Measurements from ENCODE around the gene SNAPC4.

SNAPC4 gene, protein sequence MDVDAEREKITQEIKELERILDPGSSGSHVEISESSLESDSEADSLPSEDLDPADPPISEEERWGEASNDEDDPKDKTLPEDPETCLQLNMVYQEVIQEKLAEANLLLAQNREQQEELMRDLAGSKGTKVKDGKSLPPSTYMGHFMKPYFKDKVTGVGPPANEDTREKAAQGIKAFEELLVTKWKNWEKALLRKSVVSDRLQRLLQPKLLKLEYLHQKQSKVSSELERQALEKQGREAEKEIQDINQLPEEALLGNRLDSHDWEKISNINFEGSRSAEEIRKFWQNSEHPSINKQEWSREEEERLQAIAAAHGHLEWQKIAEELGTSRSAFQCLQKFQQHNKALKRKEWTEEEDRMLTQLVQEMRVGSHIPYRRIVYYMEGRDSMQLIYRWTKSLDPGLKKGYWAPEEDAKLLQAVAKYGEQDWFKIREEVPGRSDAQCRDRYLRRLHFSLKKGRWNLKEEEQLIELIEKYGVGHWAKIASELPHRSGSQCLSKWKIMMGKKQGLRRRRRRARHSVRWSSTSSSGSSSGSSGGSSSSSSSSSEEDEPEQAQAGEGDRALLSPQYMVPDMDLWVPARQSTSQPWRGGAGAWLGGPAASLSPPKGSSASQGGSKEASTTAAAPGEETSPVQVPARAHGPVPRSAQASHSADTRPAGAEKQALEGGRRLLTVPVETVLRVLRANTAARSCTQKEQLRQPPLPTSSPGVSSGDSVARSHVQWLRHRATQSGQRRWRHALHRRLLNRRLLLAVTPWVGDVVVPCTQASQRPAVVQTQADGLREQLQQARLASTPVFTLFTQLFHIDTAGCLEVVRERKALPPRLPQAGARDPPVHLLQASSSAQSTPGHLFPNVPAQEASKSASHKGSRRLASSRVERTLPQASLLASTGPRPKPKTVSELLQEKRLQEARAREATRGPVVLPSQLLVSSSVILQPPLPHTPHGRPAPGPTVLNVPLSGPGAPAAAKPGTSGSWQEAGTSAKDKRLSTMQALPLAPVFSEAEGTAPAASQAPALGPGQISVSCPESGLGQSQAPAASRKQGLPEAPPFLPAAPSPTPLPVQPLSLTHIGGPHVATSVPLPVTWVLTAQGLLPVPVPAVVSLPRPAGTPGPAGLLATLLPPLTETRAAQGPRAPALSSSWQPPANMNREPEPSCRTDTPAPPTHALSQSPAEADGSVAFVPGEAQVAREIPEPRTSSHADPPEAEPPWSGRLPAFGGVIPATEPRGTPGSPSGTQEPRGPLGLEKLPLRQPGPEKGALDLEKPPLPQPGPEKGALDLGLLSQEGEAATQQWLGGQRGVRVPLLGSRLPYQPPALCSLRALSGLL (N-terminal part only)

DNA sequence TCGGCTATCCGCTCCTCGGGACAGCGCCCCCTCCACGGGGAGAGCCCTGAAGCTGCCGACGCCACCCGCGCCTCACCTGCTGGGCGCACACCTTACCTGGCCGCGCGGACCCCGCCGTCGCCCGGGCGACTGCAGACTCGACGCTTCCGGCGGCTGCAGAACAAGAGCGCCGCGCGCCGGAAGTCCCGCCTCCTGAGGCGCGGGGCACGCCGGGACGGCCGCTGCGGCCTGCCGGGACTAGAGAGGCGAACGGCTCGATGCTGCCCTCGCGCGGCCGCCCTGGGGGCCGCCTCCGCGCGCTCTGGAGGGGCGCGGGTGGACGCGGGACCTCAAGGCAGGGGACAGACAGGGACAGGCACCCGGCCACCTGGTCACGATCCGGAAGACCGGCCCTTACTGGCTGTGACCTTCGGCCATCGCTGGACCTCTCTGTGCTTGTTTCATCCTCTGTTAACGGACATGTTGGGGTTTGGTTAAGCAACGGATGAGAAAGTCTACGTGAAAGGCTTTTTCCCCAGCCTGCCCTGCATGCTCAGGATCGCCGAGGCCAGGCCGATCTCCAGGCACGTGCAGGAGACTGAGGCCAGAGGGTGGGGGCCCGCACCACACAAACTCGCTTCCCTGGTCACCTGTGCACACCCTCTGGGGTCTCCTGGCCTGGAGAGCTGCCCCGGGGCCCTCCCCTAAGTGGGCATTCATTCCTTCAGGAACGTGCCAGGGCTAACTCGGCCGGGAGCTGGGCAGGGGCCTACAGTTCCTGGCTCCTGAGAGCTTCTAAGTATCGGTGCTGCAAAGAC is at the start of gene SNAPC4:
SNAPC4 (minus strand) TSS at position 133 of the 797 bp plus-strand sequence. CDS start 1,742 bp downstream, outside the sequence.
- no peak within 1 kb of the TSS for H3K27ac ChIP-seq (ENCODE audit: low read length)
- DNase-seq (ENCODE audit: low read depth, low spot score), result peak; percentile 76
- no CpG with 5 or more reads among the region's 71 CpGs for WGBS (ENCODE audit: insufficient coverage, insufficient read length)
- H3K27me3 ChIP-seq (ENCODE audit: control insufficient read depth, insufficient read depth, low read length), result no peaks in the 10 kb centered on the region
- no peaks in the 10 kb centered on the region for H3K9me3 ChIP-seq (ENCODE audit: control insufficient read depth, insufficient read depth, low read length)
- H3K36me3 ChIP-seq (ENCODE audit: control insufficient read depth, insufficient read depth, low read length), result peaks cover 38% of the 10 kb centered on the region
- no peaks in the 10 kb centered on the region for H3K4me1 ChIP-seq (ENCODE audit: control insufficient read depth, insufficient read depth, low read length)
- H3K4me3 ChIP-seq (ENCODE audit: low read length), result peak within 1 kb of the TSS; percentile 85

DNA sequence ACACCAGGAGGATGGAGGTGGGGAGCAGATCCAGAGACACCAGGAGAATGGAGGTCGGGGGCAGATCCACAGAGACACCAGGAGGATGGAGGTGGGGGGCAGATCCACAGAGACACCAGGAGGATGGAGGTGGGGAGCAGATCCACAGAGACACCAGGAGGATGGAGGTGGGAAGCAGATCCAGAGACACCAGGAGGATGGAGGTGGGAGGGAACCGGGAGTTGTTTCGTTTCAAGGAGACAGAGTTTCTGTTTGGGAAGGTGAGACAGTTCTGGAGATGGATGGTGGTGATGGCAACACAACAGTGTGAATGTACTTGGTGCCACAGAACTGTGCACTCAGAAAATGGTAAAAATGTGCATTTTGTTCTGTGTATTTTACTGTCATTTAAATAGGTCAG is 48.7 kb upstream of the SNAPC4 start:
- no peaks in the 10 kb centered on the region for H3K27me3 ChIP-seq (ENCODE audit: control insufficient read depth, insufficient read depth, low read length)
- H3K9me3 ChIP-seq (ENCODE audit: control insufficient read depth, insufficient read depth, low read length), result no peaks in the 10 kb centered on the region
- no peak for DNase-seq (ENCODE audit: low read depth, low spot score)
- no CpG with 5 or more reads among the region's 3 CpGs for WGBS (ENCODE audit: insufficient coverage, insufficient read length)
- H3K4me1 ChIP-seq (ENCODE audit: control insufficient read depth, insufficient read depth, low read length), result no peaks in the 10 kb centered on the region
- H3K36me3 ChIP-seq (ENCODE audit: control insufficient read depth, insufficient read depth, low read length), result peaks cover 36% of the 10 kb centered on the region
- no peak overlapping the region for H3K27ac ChIP-seq (ENCODE audit: low read length)
- H3K4me3 ChIP-seq (ENCODE audit: low read length), result no peak overlapping the region

DNA sequence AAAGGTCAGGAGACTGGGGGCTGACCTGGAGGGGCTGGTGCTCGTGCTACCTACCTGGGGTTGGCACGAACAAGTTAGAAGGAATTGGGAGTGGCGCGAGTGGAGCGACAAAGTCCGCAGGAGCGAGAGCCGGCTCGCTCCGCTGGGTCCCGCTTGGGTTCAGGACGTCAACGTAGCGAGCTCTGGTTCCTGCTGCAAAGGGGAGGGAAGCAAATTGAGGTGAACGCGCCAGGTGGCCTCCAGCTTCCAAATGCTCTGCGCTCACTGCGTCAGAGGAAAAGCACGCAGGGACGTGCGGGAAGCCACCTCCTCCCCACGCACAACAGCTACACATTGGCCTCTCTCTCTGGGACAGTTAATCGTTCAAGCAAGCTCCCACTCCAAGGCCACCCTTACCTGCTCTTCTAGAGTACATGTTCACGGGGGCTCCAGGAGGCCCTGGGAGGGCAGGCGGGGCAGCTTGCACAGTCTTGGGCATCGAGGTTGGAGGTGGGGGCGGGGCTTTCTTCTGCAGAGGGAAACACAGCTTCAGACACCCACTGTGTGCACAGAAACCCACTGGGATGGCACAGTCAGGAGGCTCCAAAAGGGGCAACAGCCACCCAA is 47.3 kb upstream of the SNAPC4 start:
- Histone ChIP-seq H3K27me3 (ENCODE audit: control insufficient read depth, insufficient read depth, low read length) (no peaks in the 10 kb centered on the region), H3K27ac (ENCODE audit: low read length) (no peak overlapping the region), H3K4me1 (ENCODE audit: control insufficient read depth, insufficient read depth, low read length) (no peaks in the 10 kb centered on the region), H3K36me3 (ENCODE audit: control insufficient read depth, insufficient read depth, low read length) (peaks cover 40% of the 10 kb centered on the region), H3K4me3 (ENCODE audit: low read length) (no peak overlapping the region), H3K9me3 (ENCODE audit: control insufficient read depth, insufficient read depth, low read length) (no peaks in the 10 kb centered on the region)
- no CpG with 5 or more reads among the region's 27 CpGs for WGBS (ENCODE audit: insufficient coverage, insufficient read length)
- DNase-seq (ENCODE audit: low read depth, low spot score), result no peak

DNA sequence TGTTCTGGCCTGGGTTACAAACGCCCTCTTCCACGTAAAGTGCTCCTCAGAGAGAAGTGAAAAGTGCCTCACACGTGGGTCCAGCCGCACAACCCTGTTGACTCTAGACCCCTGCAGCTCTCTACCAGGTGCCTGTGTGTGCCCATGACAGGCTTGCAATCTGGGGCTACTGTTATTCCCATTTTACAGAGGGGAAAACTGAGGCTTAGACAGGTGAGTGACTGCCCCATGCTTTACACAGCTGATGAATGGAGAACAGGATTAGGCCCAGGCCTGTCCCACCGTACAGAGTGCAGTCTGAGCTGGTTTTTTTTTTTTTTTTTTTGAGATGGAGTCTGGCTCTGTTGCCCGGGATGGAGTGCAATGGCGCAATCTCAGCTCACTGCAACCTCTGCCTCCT is 45.8 kb upstream of the SNAPC4 start:
- H3K4me3 ChIP-seq (ENCODE audit: low read length), result no peak overlapping the region
- H3K27me3 ChIP-seq (ENCODE audit: control insufficient read depth, insufficient read depth, low read length), result no peaks in the 10 kb centered on the region
- no peak for DNase-seq (ENCODE audit: low read depth, low spot score)
- H3K27ac ChIP-seq (ENCODE audit: low read length), result no peak overlapping the region
- H3K9me3 ChIP-seq (ENCODE audit: control insufficient read depth, insufficient read depth, low read length), result no peaks in the 10 kb centered on the region
- peaks cover 44% of the 10 kb centered on the region for H3K36me3 ChIP-seq (ENCODE audit: control insufficient read depth, insufficient read depth, low read length)
- H3K4me1 ChIP-seq (ENCODE audit: control insufficient read depth, insufficient read depth, low read length), result no peaks in the 10 kb centered on the region
- WGBS (ENCODE audit: insufficient coverage, insufficient read length), result no CpG with 5 or more reads among the region's 7 CpGs

DNA sequence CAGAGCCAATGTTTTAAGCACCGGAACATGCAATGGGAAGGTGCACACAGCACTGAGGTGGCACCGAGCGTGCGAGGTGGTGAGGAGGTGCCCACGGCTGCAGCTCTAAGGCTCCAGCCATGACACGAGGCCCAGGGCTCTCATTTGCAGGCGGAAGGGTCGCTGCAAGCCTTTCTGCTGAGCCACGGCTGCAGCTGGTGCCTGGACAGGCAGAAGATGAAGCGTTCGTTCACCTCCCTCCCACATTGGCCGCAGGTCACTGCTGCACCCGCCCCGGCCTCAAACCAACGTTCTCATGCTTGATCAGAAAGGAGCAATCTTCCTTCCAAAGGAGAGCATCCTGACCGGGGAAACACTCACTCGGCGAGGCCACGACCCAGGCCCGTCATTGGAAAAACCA is 44.1 kb upstream of the SNAPC4 start:
- DNase-seq (ENCODE audit: low read depth, low spot score), result no peak
- Histone ChIP-seq H3K9me3 (ENCODE audit: control insufficient read depth, insufficient read depth, low read length) (no peaks in the 10 kb centered on the region), H3K36me3 (ENCODE audit: control insufficient read depth, insufficient read depth, low read length) (peaks cover 41% of the 10 kb centered on the region), H3K4me3 (ENCODE audit: low read length) (no peak overlapping the region), H3K27me3 (ENCODE audit: control insufficient read depth, insufficient read depth, low read length) (no peaks in the 10 kb centered on the region), H3K27ac (ENCODE audit: low read length) (no peak overlapping the region), H3K4me1 (ENCODE audit: control insufficient read depth, insufficient read depth, low read length) (0 out of 2 replicates have a peak, but pooled peaks cover 1% of the 10 kb centered on the region)
- WGBS (ENCODE audit: insufficient coverage, insufficient read length), result no CpG with 5 or more reads among the region's 20 CpGs

DNA sequence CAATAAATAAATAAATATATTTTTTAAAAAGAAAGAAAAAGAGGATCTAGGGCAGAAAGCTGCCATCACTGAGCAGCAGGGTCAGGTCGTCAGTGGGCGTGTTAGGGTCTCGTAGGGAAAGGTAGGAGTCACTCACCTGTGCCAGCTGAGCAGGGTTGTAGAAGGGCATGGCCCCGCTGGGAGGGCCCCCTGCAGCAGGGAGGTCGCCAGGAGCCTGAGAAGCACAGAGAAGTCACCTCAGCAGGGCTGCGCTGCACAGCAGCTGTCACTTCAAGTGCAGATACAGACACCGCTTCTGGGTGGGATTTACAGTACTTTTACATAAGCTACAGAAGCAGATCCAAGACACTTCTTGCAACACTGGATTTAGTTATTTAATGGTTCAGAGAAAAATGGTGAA is 43.7 kb upstream of the SNAPC4 start:
- Histone ChIP-seq H3K27me3 (ENCODE audit: control insufficient read depth, insufficient read depth, low read length) (no peaks in the 10 kb centered on the region), H3K27ac (ENCODE audit: low read length) (no peak overlapping the region), H3K4me3 (ENCODE audit: low read length) (no peak overlapping the region), H3K9me3 (ENCODE audit: control insufficient read depth, insufficient read depth, low read length) (no peaks in the 10 kb centered on the region), H3K4me1 (ENCODE audit: control insufficient read depth, insufficient read depth, low read length) (0 out of 2 replicates have a peak, but pooled peaks cover 1% of the 10 kb centered on the region), H3K36me3 (ENCODE audit: control insufficient read depth, insufficient read depth, low read length) (peaks cover 41% of the 10 kb centered on the region)
- no peak for DNase-seq (ENCODE audit: low read depth, low spot score)
- no CpG with 5 or more reads among the region's 7 CpGs for WGBS (ENCODE audit: insufficient coverage, insufficient read length)

DNA sequence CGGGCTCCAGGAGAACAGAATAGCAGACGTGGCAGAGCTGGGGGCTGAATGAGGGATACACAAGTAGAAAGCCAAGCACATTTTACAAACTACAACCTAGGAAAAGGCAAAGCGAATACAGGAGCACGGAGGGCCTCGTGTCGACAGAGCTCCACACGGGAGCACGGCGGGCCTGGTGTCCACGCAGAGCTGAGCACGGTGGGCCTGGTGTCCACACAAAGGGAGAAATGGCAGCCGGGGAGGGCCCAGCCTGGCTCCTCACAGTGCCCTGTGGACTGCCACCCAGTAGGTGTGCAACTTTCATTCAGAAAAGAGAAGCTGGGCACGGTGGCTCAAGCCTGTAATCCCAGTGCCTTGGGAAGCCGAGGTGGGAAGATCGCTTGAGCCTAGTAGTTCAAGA is 43.1 kb upstream of the SNAPC4 start:
- H3K27ac ChIP-seq (ENCODE audit: low read length), result no peak overlapping the region
- peaks cover 41% of the 10 kb centered on the region for H3K36me3 ChIP-seq (ENCODE audit: control insufficient read depth, insufficient read depth, low read length)
- H3K4me1 ChIP-seq (ENCODE audit: control insufficient read depth, insufficient read depth, low read length), result 0 out of 2 replicates have a peak, but pooled peaks cover 1% of the 10 kb centered on the region
- no CpG with 5 or more reads among the region's 15 CpGs for WGBS (ENCODE audit: insufficient coverage, insufficient read length)
- H3K4me3 ChIP-seq (ENCODE audit: low read length), result no peak overlapping the region
- no peaks in the 10 kb centered on the region for H3K9me3 ChIP-seq (ENCODE audit: control insufficient read depth, insufficient read depth, low read length)
- H3K27me3 ChIP-seq (ENCODE audit: control insufficient read depth, insufficient read depth, low read length), result no peaks in the 10 kb centered on the region
- DNase-seq (ENCODE audit: low read depth, low spot score), result no peak

DNA sequence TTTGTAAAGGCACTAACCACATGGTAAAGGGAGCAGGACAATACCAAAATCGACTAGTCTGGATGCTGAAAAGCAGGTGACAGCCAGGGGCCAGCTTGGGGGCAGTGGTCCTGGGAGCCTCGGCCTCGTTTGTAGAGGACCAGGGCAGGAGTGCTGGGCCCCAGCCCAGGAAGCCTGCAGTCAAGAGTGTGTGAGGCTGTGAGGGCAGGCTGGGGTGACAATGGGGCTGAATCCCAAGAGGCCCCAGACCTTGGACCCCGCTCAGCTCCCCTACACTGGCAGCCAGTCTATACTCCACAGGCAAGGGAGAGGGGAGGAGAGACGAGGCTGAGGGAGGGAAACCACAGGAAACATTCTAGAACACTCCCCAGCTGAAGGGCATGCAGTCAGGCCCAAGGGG is 42.3 kb upstream of the SNAPC4 start:
- Histone ChIP-seq H3K4me3 (ENCODE audit: low read length) (no peak overlapping the region), H3K9me3 (ENCODE audit: control insufficient read depth, insufficient read depth, low read length) (no peaks in the 10 kb centered on the region), H3K27me3 (ENCODE audit: control insufficient read depth, insufficient read depth, low read length) (no peaks in the 10 kb centered on the region), H3K36me3 (ENCODE audit: control insufficient read depth, insufficient read depth, low read length) (peaks cover 36% of the 10 kb centered on the region), H3K4me1 (ENCODE audit: control insufficient read depth, insufficient read depth, low read length) (0 out of 2 replicates have a peak, but pooled peaks cover 4% of the 10 kb centered on the region), H3K27ac (ENCODE audit: low read length) (no peak overlapping the region)
- WGBS (ENCODE audit: insufficient coverage, insufficient read length), result no CpG with 5 or more reads among the region's 5 CpGs
- no peak for DNase-seq (ENCODE audit: low read depth, low spot score)

DNA sequence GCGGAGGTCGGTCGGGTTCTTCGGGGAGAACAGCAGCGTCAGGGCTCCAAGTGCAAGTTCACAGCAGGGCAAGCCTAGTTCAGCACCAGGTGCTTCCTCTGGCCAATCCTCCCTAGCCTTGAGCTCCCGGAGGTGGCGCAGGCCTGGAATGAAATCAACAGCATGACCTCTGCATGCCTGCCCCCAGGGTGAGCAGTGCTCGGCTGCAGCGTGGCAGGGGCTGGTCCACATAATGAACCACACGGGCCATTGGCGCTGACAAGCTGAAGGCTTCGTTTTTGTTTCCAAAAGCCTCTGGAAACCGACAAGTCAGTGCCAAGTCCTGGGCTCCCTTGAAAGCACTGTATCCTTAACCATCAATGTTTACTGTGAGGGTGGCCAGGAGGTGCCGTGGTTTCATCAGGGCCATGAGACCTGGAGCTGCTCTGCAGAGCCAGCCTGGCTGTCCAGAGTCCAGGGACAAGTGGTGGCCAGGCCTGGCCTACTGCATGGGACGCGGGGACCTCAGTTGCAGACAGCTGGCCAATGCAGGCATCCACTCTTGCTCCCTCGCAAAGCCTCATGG is 41.8 kb upstream of the SNAPC4 start:
- peaks cover 31% of the 10 kb centered on the region for H3K36me3 ChIP-seq (ENCODE audit: control insufficient read depth, insufficient read depth, low read length)

More for the DNA sequence above, 41.8 kb upstream of the SNAPC4 start:
- no CpG with 5 or more reads among the region's 17 CpGs for WGBS (ENCODE audit: insufficient coverage, insufficient read length)
- DNase-seq (ENCODE audit: low read depth, low spot score), result no peak
- H3K9me3 ChIP-seq (ENCODE audit: control insufficient read depth, insufficient read depth, low read length), result no peaks in the 10 kb centered on the region
- no peaks in the 10 kb centered on the region for H3K27me3 ChIP-seq (ENCODE audit: control insufficient read depth, insufficient read depth, low read length)
- no peak overlapping the region for H3K4me3 ChIP-seq (ENCODE audit: low read length)
- H3K4me1 ChIP-seq (ENCODE audit: control insufficient read depth, insufficient read depth, low read length), result 0 out of 2 replicates have a peak, but pooled peaks cover 4% of the 10 kb centered on the region
- no peak overlapping the region for H3K27ac ChIP-seq (ENCODE audit: low read length)

Measured in iPS DF 6.9 (cell line).